Thyroid gland (tissue), 4 donors: ENCODE measurements around the gene IL33. TPM values are rescaled to one million over a fixed set of nuclear protein-coding genes. Genes with fewer than 3 reads are reported as not detected.
A peak's percentile ranks its signal among the peaks of the same experiment; 100 is the strongest.

ENCODE experiments used
- DNase-seq, 2 donors: peaks; one replicate each; pipeline ENCODE4 v3.0.0-alpha.2; 2019
- H3K27ac ChIP-seq, 3 donors: fragments of 200-600 bp; sonication (generic); 1 replicate in 2 of 3; 2 replicates in 1 of 3; pipeline ENCODE4 v1.5.1; 2016 to 2019; ENCODE audit warnings: mild to moderate bottlenecking in 1 of 3, moderate library complexity in 1 of 3
- H3K27me3 ChIP-seq: fragments of 200-600 bp; sonication (generic); one replicate; pipeline ENCODE4 v1.5.1; 2019
- H3K36me3 ChIP-seq, 2 donors: fragments of 200-600 bp; sonication (generic); one replicate each; pipeline ENCODE4 v1.5.1; 2016 to 2019
- H3K4me1 ChIP-seq, 2 donors: fragments of 200-600 bp; sonication (generic); one replicate each; pipeline ENCODE4 v1.5.1; 2017 to 2019
- H3K4me3 ChIP-seq, 3 donors: fragments of 200-600 bp; sonication (generic); replicated peaks in 1 of 3; 1 replicate in 2 of 3; 2 replicates in 1 of 3; pipeline ENCODE4 v1.5.1; 2016; ENCODE audit warnings: mild to moderate bottlenecking in 1 of 3
- H3K9me3 ChIP-seq: fragments of 200-600 bp; sonication (generic); one replicate; pipeline ENCODE4 v1.5.1; 2017
- POLR2A ChIP-seq, 2 donors: fragments of 450-650 bp; IDR thresholded peaks; one replicate each; pipeline ENCODE4 v1.6.1; 2017; ENCODE audit warnings: antibody characterized with exemption in 2 of 2, mild to moderate bottlenecking in 2 of 2, moderate library complexity in 1 of 2
- WGBS, 2 donors: methylation state at CpG; one replicate each; pipeline ENCODE4 v1.1.5; 2017; 5-methylcytosine and 5-hydroxymethylcytosine counted together
- intact Hi-C: fragments of 100-400 bp; cut with DNase I; formaldehyde crosslinking; loops from one replicate; pipeline ENCODE4 v1.15.1; 2023
- total RNA-seq, 4 donors: library from RNA; depleted of rRNA; stranded (reverse); fragments of >200 nt; gene quantifications; one replicate each; pipeline ENCODE4 v1.2.3, GENCODE V29; 2016
- TF ChIP-seq, protein P1 (sequence below), 6 experiments: fragments of 200-600 bp in 3 of 6; fragments of 450-650 bp in 3 of 6; sonication (generic) in 3 of 6; IDR thresholded peaks; one replicate each; pipeline ENCODE4 v1.5.1; 2016 to 2019; ENCODE audit warnings: antibody characterized with exemption in 6 of 6, mild to moderate bottlenecking in 2 of 6, inconsistent platforms in 1 of 6, moderate library complexity in 1 of 6

IL33 gene
- total RNA-seq, 4 donors from 2014 or later = 15.7 to 33.9 (median 19.9) TPM

DNA sequence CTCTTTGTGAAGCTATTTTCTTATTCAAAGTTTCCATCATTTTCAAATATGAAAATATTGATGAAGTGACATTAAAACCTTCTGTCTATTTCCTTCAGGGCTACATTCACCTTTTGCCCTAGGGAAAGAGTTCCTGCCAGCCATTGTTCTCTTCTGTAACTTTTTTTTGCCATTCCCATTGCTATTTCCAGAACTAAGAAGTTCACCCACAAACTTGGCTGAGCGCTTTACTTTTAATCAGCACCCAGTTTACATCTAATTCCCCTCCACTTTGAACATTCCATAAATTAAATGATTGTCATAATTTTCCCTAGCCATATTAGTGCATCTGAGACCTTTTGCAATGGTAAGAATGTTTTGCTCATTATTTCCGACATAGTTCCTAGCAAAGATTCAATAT lies 4.4 kb downstream of the IL33 start:
- WGBS, 2 donors = 76 to 85% methylated on average over 2 of the region's 2 CpGs
- Histone ChIP-seq H3K36me3 (no peaks in the 10 kb centered on the region), H3K9me3 (no peaks in the 10 kb centered on the region), H3K27ac (peak overlapping the region in 1 of 3 donors; percentile 36), H3K4me3 (no peak overlapping the region), H3K27me3 (no peaks in the 10 kb centered on the region), H3K4me1 (peaks cover 34 to 43% of the 10 kb centered on the region in 2 donors)
- TF ChIP-seq, protein P1, sequence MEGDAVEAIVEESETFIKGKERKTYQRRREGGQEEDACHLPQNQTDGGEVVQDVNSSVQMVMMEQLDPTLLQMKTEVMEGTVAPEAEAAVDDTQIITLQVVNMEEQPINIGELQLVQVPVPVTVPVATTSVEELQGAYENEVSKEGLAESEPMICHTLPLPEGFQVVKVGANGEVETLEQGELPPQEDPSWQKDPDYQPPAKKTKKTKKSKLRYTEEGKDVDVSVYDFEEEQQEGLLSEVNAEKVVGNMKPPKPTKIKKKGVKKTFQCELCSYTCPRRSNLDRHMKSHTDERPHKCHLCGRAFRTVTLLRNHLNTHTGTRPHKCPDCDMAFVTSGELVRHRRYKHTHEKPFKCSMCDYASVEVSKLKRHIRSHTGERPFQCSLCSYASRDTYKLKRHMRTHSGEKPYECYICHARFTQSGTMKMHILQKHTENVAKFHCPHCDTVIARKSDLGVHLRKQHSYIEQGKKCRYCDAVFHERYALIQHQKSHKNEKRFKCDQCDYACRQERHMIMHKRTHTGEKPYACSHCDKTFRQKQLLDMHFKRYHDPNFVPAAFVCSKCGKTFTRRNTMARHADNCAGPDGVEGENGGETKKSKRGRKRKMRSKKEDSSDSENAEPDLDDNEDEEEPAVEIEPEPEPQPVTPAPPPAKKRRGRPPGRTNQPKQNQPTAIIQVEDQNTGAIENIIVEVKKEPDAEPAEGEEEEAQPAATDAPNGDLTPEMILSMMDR (IDR thresholded peaks at IDR 0.05) = no peak
- no peak for TF ChIP-seq POLR2A (IDR thresholded peaks at IDR 0.05)
- intact Hi-C loops = no loop called here
- DNase-seq = no peak

DNA sequence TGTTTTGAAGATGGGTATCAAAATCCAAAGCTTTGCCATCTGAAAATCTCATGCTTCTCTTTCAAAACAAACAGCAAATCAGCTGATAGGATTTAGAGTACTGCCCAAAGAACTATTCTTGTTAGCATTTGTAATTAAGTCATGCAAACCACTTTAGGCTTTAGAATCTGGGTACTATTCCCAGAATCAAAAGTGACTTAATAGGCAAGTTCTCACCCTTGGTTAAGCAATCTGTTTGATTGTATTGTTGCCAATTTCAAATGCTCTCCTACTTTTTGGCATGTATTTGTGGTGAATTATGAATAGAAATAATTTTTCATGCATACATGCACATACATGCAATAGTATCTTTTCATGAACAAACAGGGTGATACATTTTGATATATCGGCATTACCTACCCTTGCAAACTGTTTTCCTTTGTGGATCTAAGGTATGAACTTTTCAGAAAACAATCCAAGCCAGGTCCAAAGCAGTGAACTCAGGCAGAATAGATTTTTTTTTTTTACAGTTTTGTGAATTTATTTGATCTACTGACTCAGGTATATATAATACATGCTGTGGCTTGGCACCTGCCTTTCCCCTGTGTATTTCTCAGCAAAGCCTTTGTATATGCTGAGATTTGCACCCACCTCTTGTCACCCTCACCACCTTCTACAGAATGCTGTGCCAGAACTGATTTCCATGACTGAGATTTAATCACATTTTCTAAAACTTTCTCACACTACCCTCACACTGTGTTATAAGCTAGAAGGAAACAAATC lies 9.0 kb downstream of the IL33 start:
- no peak overlapping the region for H3K4me3 ChIP-seq
- peaks cover 49 to 72% of the 10 kb centered on the region in 2 donors for H3K4me1 ChIP-seq
- TF ChIP-seq POLR2A (IDR thresholded peaks at IDR 0.05) = no peak
- TF ChIP-seq, protein P1 (IDR thresholded peaks at IDR 0.05) = no peak
- peak overlapping the region; percentile 16 to 42 (median 19) for H3K27ac ChIP-seq
- no peak for DNase-seq
- no peaks in the 10 kb centered on the region for H3K9me3 ChIP-seq
- intact Hi-C loops = no loop called here
- no peaks in the 10 kb centered on the region for H3K27me3 ChIP-seq
- 90 to 92% methylated on average over 1 of the region's 1 CpG for WGBS, 2 donors
- H3K36me3 ChIP-seq = no peaks in the 10 kb centered on the region

DNA sequence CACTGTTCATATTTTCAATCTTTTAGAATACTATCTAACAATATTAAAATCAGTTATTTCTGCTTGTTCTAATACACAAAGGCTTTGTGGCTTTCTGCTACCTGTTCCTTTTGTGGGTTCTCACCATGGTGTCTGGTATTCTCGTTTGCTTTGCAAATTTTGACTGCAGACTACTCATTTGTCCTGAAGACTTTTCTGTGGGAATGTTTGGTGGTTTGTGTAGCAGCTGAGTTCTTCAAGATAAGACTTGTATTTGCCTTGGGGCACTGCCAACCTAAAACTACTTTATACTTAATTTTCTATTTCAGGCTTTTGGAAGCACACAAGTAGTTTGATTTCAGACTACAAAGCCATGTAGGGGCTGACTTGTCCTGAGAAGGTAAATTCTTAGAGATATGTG lies 11.1 kb downstream of the IL33 start:
- no peak for TF ChIP-seq POLR2A (IDR thresholded peaks at IDR 0.05)
- TF ChIP-seq, protein P1 (IDR thresholded peaks at IDR 0.05) = no peak
- DNase-seq = peak; percentile 20
- H3K27me3 ChIP-seq = no peaks in the 10 kb centered on the region
- no peaks in the 10 kb centered on the region for H3K36me3 ChIP-seq
- peaks cover 54 to 78% of the 10 kb centered on the region in 2 donors for H3K4me1 ChIP-seq
- no peaks in the 10 kb centered on the region for H3K9me3 ChIP-seq
- peak overlapping the region; percentile 58 to 65 (median 59) for H3K27ac ChIP-seq
- no peak overlapping the region for H3K4me3 ChIP-seq
- intact Hi-C loops = no loop called here
- 8 to 17% methylated on average over 1 of the region's 1 CpG for WGBS, 2 donors

DNA sequence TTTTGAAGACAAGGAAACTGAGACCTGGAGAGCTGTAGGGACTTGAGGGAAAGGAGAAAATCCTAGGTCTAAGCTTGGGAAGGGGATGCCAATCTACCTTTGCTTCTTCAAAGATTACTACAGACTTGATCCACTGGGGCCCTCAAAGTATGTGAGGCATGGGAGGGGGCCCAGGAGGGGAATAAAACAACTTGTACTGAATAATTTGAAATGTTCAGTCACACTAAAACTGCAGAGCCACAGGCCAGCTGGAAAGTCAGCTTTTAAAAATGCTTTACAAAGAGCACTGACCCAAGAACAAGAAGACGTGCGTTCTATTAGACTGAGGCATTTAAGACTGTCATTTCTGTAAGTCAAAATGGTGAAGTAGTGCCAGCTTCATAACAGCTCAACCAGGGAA lies 13.6 kb downstream of the IL33 start:
- DNase-seq = peak; percentile 62 to 63
- H3K36me3 ChIP-seq = no peaks in the 10 kb centered on the region
- TF ChIP-seq, protein P1 (IDR thresholded peaks at IDR 0.05) = no peak
- TF ChIP-seq POLR2A (IDR thresholded peaks at IDR 0.05) = no peak
- no peaks in the 10 kb centered on the region for H3K9me3 ChIP-seq
- no peaks in the 10 kb centered on the region for H3K27me3 ChIP-seq
- intact Hi-C loops = no loop called here
- WGBS, 2 donors = 27 to 32% methylated on average over 2 of the region's 2 CpGs
- peak overlapping the region; percentile 63 to 83 (median 83) for H3K27ac ChIP-seq
- H3K4me1 ChIP-seq = peaks cover 41 to 62% of the 10 kb centered on the region in 2 donors
- no peak overlapping the region for H3K4me3 ChIP-seq

DNA sequence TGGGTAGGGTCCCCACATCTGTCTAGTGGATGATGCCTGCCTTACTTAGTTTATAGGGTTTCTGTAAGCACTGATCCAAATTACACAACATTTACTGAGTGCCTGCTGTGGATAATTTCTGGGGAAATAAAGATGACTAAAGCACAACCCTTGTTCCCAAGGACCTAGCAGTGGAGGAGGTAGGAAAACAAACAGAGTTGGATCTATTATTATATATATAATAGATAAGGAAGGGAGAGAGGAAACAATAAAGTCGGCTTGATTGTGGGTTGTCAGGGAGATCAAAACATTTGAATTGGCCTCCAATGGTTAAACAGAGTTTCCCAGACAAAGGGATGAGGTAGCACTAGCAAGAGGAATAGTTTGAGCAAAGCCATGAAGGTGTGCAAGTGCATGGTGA lies 14.0 kb downstream of the IL33 start:
- Histone ChIP-seq H3K36me3 (no peaks in the 10 kb centered on the region), H3K27ac (peak overlapping the region; percentile 63 to 83 (median 83)), H3K4me3 (no peak overlapping the region), H3K27me3 (no peaks in the 10 kb centered on the region), H3K9me3 (no peaks in the 10 kb centered on the region), H3K4me1 (peaks cover 38 to 58% of the 10 kb centered on the region in 2 donors)
- TF ChIP-seq, protein P1 (IDR thresholded peaks at IDR 0.05) = no peak
- 37 to 46% methylated on average over 1 of the region's 1 CpG for WGBS, 2 donors
- intact Hi-C loops = no loop called here
- no peak for DNase-seq
